ENCODE measurements around the gene OBSCN.

DNA sequence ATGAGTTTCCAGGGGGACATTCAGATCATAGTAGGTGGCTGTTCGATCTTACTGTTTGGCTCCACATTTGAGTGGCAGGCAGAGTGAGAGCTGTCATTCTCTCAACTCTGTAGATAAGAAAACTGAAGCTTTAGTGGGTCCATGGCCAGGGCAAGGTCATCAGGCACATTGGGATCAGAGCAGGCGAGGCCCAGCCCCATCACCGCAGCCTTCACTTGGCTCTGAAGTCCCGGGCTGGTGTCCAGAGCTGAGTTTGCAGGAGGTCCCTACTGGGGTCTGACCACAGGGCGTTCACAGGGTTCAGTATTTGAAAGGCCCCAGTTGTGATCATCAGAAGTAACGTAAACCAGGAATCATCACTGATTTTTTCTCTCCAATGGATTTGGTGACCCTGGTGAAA lies 76.7 kb downstream of the OBSCN start:
- TF ChIP-seq, protein P1, sequence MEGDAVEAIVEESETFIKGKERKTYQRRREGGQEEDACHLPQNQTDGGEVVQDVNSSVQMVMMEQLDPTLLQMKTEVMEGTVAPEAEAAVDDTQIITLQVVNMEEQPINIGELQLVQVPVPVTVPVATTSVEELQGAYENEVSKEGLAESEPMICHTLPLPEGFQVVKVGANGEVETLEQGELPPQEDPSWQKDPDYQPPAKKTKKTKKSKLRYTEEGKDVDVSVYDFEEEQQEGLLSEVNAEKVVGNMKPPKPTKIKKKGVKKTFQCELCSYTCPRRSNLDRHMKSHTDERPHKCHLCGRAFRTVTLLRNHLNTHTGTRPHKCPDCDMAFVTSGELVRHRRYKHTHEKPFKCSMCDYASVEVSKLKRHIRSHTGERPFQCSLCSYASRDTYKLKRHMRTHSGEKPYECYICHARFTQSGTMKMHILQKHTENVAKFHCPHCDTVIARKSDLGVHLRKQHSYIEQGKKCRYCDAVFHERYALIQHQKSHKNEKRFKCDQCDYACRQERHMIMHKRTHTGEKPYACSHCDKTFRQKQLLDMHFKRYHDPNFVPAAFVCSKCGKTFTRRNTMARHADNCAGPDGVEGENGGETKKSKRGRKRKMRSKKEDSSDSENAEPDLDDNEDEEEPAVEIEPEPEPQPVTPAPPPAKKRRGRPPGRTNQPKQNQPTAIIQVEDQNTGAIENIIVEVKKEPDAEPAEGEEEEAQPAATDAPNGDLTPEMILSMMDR (IDR thresholded peaks at IDR 0.05; ENCODE audit: extremely low read depth in 1 of 2, insufficient read depth in 1 of 2, low read depth in 1 of 2, low read length in 2 of 2) = no peak
- TF ChIP-seq EZH2 (IDR thresholded peaks at IDR 0.05; ENCODE audit: borderline replicate concordance, low read depth, low read length, severe bottlenecking) (no peak), GATA2 (IDR thresholded peaks at IDR 0.05; ENCODE audit: insufficient read depth, insufficient read length, low read depth, low read length) (no peak)
- TF ChIP-seq, protein P2, sequence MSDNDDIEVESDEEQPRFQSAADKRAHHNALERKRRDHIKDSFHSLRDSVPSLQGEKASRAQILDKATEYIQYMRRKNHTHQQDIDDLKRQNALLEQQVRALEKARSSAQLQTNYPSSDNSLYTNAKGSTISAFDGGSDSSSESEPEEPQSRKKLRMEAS (IDR thresholded peaks at IDR 0.05; ENCODE audit: insufficient read depth, insufficient read length) = no peak
